Nephron progenitor cell (in vitro differentiated cells): Measurements from ENCODE around the gene ZNF488.

Experiments
- DNase-seq: peaks from one replicate; pipeline ENCODE4 v3.0.0; 2021
- H3K27ac Mint-ChIP-seq: 2 replicates; pipeline ENCODE4 v1.8.0; 2021; ENCODE audit warnings: mild to moderate bottlenecking, moderate library complexity, mixed read lengths
- H3K27me3 Mint-ChIP-seq: 2 replicates; pipeline ENCODE4 v1.8.0; 2021; ENCODE audit warnings: mild to moderate bottlenecking, low read depth, mixed read lengths; ENCODE audit not compliant: poor library complexity
- H3K36me3 Mint-ChIP-seq: 2 replicates; pipeline ENCODE4 v1.8.0; 2021; ENCODE audit warnings: low read depth, mixed read lengths
- H3K4me1 Mint-ChIP-seq: 2 replicates; pipeline ENCODE4 v1.8.0; 2021; ENCODE audit warnings: mixed read lengths
- H3K4me3 Mint-ChIP-seq: 2 replicates; pipeline ENCODE4 v1.8.0; 2021; ENCODE audit warnings: mild to moderate bottlenecking, moderate library complexity, mixed read lengths
- H3K9me3 Mint-ChIP-seq: 2 replicates; pipeline ENCODE4 v1.8.0; 2021; ENCODE audit warnings: mild to moderate bottlenecking, moderate library complexity, mixed read lengths
- CTCF ChIP-seq: fragments of 200-600 bp; sonication (generic); IDR thresholded peaks from 2 replicates; pipeline ENCODE4 v1.5.0; 2021; ENCODE audit warnings: antibody characterized with exemption

The ZNF488 gene

GRCh38 chr10:47384148-47384921, at the start of gene ZNF488:
TSS of gene ZNF488 (minus strand) at chr10:47384293. CDS start at chr10:47368829, 15,464 bp downstream.
- Mint-ChIP-seq H3K36me3 (no peaks in the 10 kb centered on the region), H3K4me1 (peaks cover 16% of the 10 kb centered on the region), H3K9me3 (peaks cover 12% of the 10 kb centered on the region), H3K27ac (no peak within 1 kb of the TSS), H3K27me3 (peaks cover 74% of the 10 kb centered on the region), H3K4me3 (peak within 1 kb of the TSS; percentile 92)
- TF ChIP-seq CTCF, result no peak
- DNase-seq, result peak; percentile 88

GRCh38 chr10:47425813-47426419, 41.8 kb upstream of the ZNF488 start:
- no peak overlapping the region for H3K4me3 Mint-ChIP-seq
- H3K9me3 Mint-ChIP-seq, result peaks cover 22% of the 10 kb centered on the region
- no peaks in the 10 kb centered on the region for H3K36me3 Mint-ChIP-seq
- no peak for DNase-seq
- TF ChIP-seq CTCF, result no peak
- peaks cover 16% of the 10 kb centered on the region for H3K4me1 Mint-ChIP-seq
- H3K27me3 Mint-ChIP-seq, result peaks cover 4% of the 10 kb centered on the region
- H3K27ac Mint-ChIP-seq, result no peak overlapping the region

GRCh38 chr10:47424231-47424630, 40.1 kb upstream of the ZNF488 start:
- Mint-ChIP-seq H3K27ac (no peak overlapping the region), H3K4me1 (peaks cover 22% of the 10 kb centered on the region), H3K36me3 (no peaks in the 10 kb centered on the region), H3K27me3 (no peaks in the 10 kb centered on the region), H3K4me3 (no peak overlapping the region), H3K9me3 (peaks cover 18% of the 10 kb centered on the region)
- no peak for TF ChIP-seq CTCF
- no peak for DNase-seq

- Mint-ChIP-seq H3K27me3 (no peaks in the 10 kb centered on the region), H3K4me3 (no peak overlapping the region), H3K27ac (no peak overlapping the region), H3K9me3 (peaks cover 10% of the 10 kb centered on the region), H3K36me3 (no peaks in the 10 kb centered on the region), H3K4me1 (peaks cover 22% of the 10 kb centered on the region)
- DNase-seq, result no peak
- TF ChIP-seq CTCF, result no peak
Measured at GRCh38 chr10:47423476-47423875, 39.4 kb upstream of the ZNF488 start.

GRCh38 chr10:47421057-47421952, 37.2 kb upstream of the ZNF488 start:
- Mint-ChIP-seq H3K27ac (peak overlapping the region; percentile 87), H3K27me3 (no peaks in the 10 kb centered on the region)

More at GRCh38 chr10:47421057-47421952, 37.2 kb upstream of the ZNF488 start:
- H3K36me3 Mint-ChIP-seq, result no peaks in the 10 kb centered on the region
- TF ChIP-seq CTCF, result no peak
- peaks cover 22% of the 10 kb centered on the region for H3K4me1 Mint-ChIP-seq
- H3K4me3 Mint-ChIP-seq, result no peak overlapping the region
- H3K9me3 Mint-ChIP-seq, result peaks cover 5% of the 10 kb centered on the region
- DNase-seq, result no peak
